Measurements from ENCODE around the gene PACS2. TPM values are rescaled to one million over a fixed set of nuclear protein-coding genes. Genes with fewer than 3 reads are reported as not detected.

PACS2 gene
- total RNA-seq, 1 experiment from 2014 or later: 62.0 TPM

DNA sequence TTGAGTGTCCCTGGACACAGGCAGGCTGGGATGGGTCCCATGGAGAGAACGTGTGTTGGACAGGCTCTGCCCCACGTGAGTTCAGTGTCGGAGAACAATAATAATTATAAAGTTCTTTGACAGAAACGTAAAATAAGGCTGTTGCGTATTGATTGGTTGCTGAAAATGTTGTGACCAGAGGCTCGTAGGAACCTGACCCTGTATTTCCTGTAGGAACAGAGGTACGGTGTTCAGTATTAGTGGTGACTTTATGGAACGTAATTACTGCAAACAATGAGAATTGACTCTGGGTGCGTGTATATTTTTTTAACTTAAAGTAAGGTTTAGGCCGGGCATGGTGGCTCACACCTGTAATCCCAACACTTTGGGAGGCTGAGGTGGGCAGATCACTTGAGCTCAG is 112.9 kb downstream of the PACS2 start:
- Histone ChIP-seq H3K9me2 (replicated peaks; ENCODE audit: low read length) (no peaks in the 10 kb centered on the region), H3K4me2 (ENCODE audit: low read length) (no peak overlapping the region), H3K4me1 (ENCODE audit: insufficient read depth, low read length) (peaks cover 17% of the 10 kb centered on the region), H3K9ac (ENCODE audit: low read length) (no peak overlapping the region), H3K79me2 (ENCODE audit: low read length) (peaks cover 92% of the 10 kb centered on the region), H3K9me3 (ENCODE audit: low read length) (no peaks in the 10 kb centered on the region), H3K4me3 (ENCODE audit: low read length) (no peak overlapping the region), H3K27ac (ENCODE audit: low read length) (no peak overlapping the region), H3K27me3 (ENCODE audit: low read length) (no peaks in the 10 kb centered on the region), H3K36me3 (ENCODE audit: low read depth, low read length) (no peaks in the 10 kb centered on the region), H2AFZ (ENCODE audit: low read length) (no peak overlapping the region), H4K20me1 (ENCODE audit: low read length) (peaks cover 14% of the 10 kb centered on the region; the same call in 1 of the 2 replicates), H3F3A (ENCODE audit: low read length, unreplicated experiment) (peaks cover 5% of the 10 kb centered on the region)
- intact Hi-C loops (cut with micrococcal nuclease): no loop called here
- CTCF ChIA-PET: no interaction called here
- TF ChIP-seq EZH2phosphoT487 (IDR thresholded peaks at IDR 0.05; ENCODE audit: borderline replicate concordance, low read length) (no peak), EZH2 (IDR thresholded peaks at IDR 0.05; ENCODE audit: low read length, unreplicated experiment) (no peak)
- TF ChIP-seq, protein P1, sequence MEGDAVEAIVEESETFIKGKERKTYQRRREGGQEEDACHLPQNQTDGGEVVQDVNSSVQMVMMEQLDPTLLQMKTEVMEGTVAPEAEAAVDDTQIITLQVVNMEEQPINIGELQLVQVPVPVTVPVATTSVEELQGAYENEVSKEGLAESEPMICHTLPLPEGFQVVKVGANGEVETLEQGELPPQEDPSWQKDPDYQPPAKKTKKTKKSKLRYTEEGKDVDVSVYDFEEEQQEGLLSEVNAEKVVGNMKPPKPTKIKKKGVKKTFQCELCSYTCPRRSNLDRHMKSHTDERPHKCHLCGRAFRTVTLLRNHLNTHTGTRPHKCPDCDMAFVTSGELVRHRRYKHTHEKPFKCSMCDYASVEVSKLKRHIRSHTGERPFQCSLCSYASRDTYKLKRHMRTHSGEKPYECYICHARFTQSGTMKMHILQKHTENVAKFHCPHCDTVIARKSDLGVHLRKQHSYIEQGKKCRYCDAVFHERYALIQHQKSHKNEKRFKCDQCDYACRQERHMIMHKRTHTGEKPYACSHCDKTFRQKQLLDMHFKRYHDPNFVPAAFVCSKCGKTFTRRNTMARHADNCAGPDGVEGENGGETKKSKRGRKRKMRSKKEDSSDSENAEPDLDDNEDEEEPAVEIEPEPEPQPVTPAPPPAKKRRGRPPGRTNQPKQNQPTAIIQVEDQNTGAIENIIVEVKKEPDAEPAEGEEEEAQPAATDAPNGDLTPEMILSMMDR (conservative IDR thresholded peaks at IDR 0.05; ENCODE audit: low read depth, low read length): no peak
- ATAC-seq (no peak), DNase-seq (no peak)
- BruUV-seq (replicated peaks): no TSS peak
- POLR2A ChIA-PET (ENCODE audit: unreplicated experiment): no interaction called here

DNA sequence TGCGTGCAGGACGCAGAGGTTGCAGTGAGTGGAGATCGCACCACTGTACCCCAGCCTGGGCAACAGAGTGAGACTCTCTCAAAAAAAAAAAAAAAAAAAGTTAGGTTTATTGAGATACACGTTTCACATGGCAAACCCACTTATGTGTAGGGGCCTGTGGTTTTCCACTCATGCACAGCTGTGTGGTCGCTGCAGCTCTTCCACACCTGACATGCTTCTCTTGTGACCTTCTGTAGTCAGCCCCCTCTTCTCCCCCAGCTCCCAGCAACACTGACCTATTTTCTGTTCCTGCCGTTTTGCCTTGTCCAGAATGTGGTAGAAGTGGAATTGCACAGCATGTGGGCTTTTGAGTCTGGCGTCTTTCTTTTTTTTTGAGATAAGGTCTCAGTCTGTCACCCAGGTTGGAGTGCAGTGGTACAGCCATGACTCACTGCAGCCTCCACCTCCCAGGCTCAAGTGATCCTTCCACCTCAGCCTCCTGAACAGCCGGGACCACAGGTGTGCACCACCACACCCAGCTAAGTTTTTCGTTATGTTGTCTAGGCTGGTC is 113.5 kb downstream of the PACS2 start:
- H3K9me2 ChIP-seq (replicated peaks; ENCODE audit: low read length): no peaks in the 10 kb centered on the region
- no peaks in the 10 kb centered on the region for H3K36me3 ChIP-seq (ENCODE audit: low read depth, low read length)
- TF ChIP-seq EZH2 (IDR thresholded peaks at IDR 0.05; ENCODE audit: low read length, unreplicated experiment): no peak
- no peak for TF ChIP-seq EZH2phosphoT487 (IDR thresholded peaks at IDR 0.05; ENCODE audit: borderline replicate concordance, low read length)
- TF ChIP-seq, protein P1 (conservative IDR thresholded peaks at IDR 0.05; ENCODE audit: low read depth, low read length): no peak
- BruUV-seq (replicated peaks): no TSS peak
- ChIA-PET CTCF (no interaction called here), POLR2A (ENCODE audit: unreplicated experiment) (no interaction called here)
- H3K4me3 ChIP-seq (ENCODE audit: low read length): no peak overlapping the region
- no peaks in the 10 kb centered on the region for H3K9me3 ChIP-seq (ENCODE audit: low read length)
- H3K4me1 ChIP-seq (ENCODE audit: insufficient read depth, low read length): peaks cover 17% of the 10 kb centered on the region
- peaks cover 92% of the 10 kb centered on the region for H3K79me2 ChIP-seq (ENCODE audit: low read length)
- no peak for ATAC-seq
- H3K27ac ChIP-seq (ENCODE audit: low read length): no peak overlapping the region
- no peak overlapping the region for H3K4me2 ChIP-seq (ENCODE audit: low read length)
- intact Hi-C loops (cut with micrococcal nuclease): no loop called here
- H4K20me1 ChIP-seq (ENCODE audit: low read length): peaks cover 14% of the 10 kb centered on the region; the same call in 1 of the 2 replicates
- no peaks in the 10 kb centered on the region for H3K27me3 ChIP-seq (ENCODE audit: low read length)
- H3K9ac ChIP-seq (ENCODE audit: low read length): no peak overlapping the region
- H2AFZ ChIP-seq (ENCODE audit: low read length): no peak overlapping the region
- peaks cover 5% of the 10 kb centered on the region for H3F3A ChIP-seq (ENCODE audit: low read length, unreplicated experiment)
- DNase-seq: no peak

DNA sequence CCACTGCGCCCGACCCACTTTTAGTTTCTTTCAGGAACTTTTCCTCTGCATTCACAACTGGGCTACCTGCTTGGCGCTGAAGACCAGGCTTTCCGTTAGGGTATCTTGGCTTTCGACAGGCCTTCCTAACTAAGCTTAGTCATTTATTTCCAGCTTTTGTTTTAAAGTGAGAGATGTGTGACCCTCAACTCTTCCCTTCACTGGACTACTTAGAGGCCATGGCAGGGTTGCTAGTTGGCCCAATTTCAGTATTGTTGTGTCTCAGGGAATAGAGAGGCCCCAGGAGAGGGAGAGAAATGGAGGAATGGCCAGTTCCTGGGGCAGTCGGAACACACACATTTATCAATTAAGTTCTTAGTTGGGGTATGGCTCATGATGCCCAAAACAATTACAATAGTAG is 115.5 kb downstream of the PACS2 start:
- no peak overlapping the region for H3K9ac ChIP-seq (ENCODE audit: low read length)
- ATAC-seq (no peak; the same call in 1 of the 2 replicates), DNase-seq (no peak)
- intact Hi-C loops (cut with micrococcal nuclease): loop anchor here (2.0 kb wide), 1 partner anchor 45 kb away; the partner anchor contains the start of gene CRIP2
- POLR2A ChIA-PET (ENCODE audit: unreplicated experiment): interaction anchor here (1.0 kb wide), 1 partner anchor 52 kb away, joined by 7 read pairs; no protein-coding TSS in a partner anchor
- no peak overlapping the region for H3K27ac ChIP-seq (ENCODE audit: low read length)
- H3K27me3 ChIP-seq (ENCODE audit: low read length): no peaks in the 10 kb centered on the region
- H3K79me2 ChIP-seq (ENCODE audit: low read length): peaks cover 92% of the 10 kb centered on the region
- H2AFZ ChIP-seq (ENCODE audit: low read length): no peak overlapping the region
- H4K20me1 ChIP-seq (ENCODE audit: low read length): peaks cover 19% of the 10 kb centered on the region
- H3K9me2 ChIP-seq (replicated peaks; ENCODE audit: low read length): no peaks in the 10 kb centered on the region
- no peaks in the 10 kb centered on the region for H3K36me3 ChIP-seq (ENCODE audit: low read depth, low read length)
- BruUV-seq (replicated peaks): no TSS peak
- H3K9me3 ChIP-seq (ENCODE audit: low read length): no peaks in the 10 kb centered on the region
- CTCF ChIA-PET: no interaction called here
- H3F3A ChIP-seq (ENCODE audit: low read length, unreplicated experiment): peaks cover 5% of the 10 kb centered on the region
- H3K4me2 ChIP-seq (ENCODE audit: low read length): peak overlapping the region; percentile 57
- H3K4me1 ChIP-seq (ENCODE audit: insufficient read depth, low read length): peaks cover 17% of the 10 kb centered on the region
- TF ChIP-seq, protein P1 (conservative IDR thresholded peaks at IDR 0.05; ENCODE audit: low read depth, low read length): no peak
- no peak for TF ChIP-seq EZH2phosphoT487 (IDR thresholded peaks at IDR 0.05; ENCODE audit: borderline replicate concordance, low read length)
- no peak for TF ChIP-seq EZH2 (IDR thresholded peaks at IDR 0.05; ENCODE audit: low read length, unreplicated experiment)
- no peak overlapping the region for H3K4me3 ChIP-seq (ENCODE audit: low read length)
